T-helper 2 cell treated with Interferon-gamma antibody and Interleukin-4, amounts not matched to agents 5 μg/mL and 100 μg/mL, for 36 hours (primary cell): Measurements from ENCODE around the gene SELPLG.

Experiments
- DNase-seq: peaks from one replicate; pipeline ENCODE4 v3.0.0; 2021; ENCODE audit warnings: low spot score
- H3K27ac Mint-ChIP-seq: one replicate; pipeline ENCODE4 v1.8.0; 2021; ENCODE audit warnings: mild to moderate bottlenecking, mixed read lengths
- H3K27me3 Mint-ChIP-seq: one replicate; pipeline ENCODE4 v1.8.0; 2021; ENCODE audit warnings: low read depth, mixed read lengths
- H3K36me3 Mint-ChIP-seq: one replicate; pipeline ENCODE4 v1.8.0; 2021; ENCODE audit warnings: low read depth, mixed read lengths
- H3K4me1 Mint-ChIP-seq: one replicate; pipeline ENCODE4 v1.8.0; 2021; ENCODE audit warnings: low read depth, mixed read lengths
- H3K4me3 Mint-ChIP-seq: one replicate; pipeline ENCODE4 v1.8.0; 2022; ENCODE audit warnings: mild to moderate bottlenecking, moderate library complexity, mixed read lengths
- H3K9me3 Mint-ChIP-seq: one replicate; pipeline ENCODE4 v1.8.0; 2021; ENCODE audit warnings: mixed read lengths

Gene SELPLG

DNA sequence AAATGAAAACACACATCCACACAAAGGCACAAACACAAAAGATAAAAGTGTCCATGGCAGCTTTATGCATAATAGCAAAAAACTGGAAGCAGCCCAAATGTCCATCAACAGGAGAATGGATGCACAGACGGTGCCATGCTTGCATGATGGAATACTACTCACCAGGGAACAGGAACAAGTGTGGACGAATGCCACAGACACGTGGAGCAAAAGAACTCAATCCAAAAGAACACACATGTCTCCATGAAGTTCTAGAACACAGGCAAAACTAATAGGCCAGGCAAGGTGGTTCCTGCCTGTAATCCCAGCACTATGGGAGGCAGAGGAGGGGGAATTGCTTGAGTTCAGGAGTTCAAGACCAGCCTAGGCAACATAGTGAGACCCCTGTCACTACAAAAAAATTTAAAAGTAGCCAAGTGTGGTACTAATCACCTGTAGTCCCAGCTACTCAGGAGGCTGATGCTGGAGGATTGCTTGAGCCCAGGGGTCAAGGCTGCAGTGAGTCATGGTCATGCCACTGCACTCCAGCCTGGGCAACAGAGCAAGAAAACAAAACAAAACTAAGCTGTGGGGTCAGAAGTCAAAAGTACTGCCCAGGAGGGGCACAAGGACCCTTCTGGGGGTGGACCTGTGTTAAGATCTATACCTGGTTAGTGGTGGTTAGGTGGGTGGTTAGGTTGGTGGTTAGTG, 28.5 kb downstream of the SELPLG start:
- no peak for DNase-seq
- Mint-ChIP-seq H3K9me3 (peaks cover 8% of the 10 kb centered on the region), H3K4me3 (no peak overlapping the region), H3K4me1 (no peaks in the 10 kb centered on the region), H3K27me3 (peaks cover 6% of the 10 kb centered on the region), H3K27ac (peak overlapping the region; percentile 70), H3K36me3 (peaks cover 2% of the 10 kb centered on the region)

DNA sequence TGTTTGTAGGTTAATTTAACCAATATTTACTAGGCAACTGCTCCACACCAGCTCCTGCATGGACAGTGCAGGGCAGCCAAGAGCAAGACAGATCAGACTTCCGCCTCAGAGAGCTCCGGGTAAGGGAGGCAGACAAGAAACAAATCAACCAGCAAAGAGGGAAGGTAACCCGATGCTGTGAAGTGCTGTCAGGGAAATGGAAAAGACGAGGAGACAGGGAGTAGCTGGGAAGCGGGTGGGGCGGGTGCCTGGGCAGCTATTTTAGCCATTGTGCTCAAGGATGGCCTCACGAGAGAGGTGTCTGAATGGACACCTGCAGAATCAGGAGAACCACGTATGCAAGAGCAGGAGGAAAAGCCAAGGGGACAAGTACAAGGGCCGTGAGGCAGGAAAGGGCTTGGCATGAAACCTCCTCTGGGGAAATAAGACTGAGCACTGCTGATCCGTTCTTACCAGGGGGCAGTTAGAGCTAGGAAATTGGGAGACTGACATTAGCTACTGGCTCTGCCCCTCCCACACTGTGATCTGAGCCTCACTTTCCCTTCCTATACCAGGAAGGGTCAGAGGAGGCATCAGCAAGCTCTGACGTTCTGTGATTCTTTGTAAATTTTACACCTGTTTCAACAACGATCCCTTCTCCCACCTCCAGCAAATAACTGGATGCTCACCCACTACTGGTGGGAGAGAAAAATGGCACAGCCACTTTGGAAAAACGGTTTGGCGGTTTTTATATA, 29.3 kb downstream of the SELPLG start:
- no peak overlapping the region for H3K27ac Mint-ChIP-seq
- H3K9me3 Mint-ChIP-seq, result peaks cover 8% of the 10 kb centered on the region
- DNase-seq, result no peak
- H3K27me3 Mint-ChIP-seq, result peaks cover 6% of the 10 kb centered on the region
- no peak overlapping the region for H3K4me3 Mint-ChIP-seq
- no peaks in the 10 kb centered on the region for H3K4me1 Mint-ChIP-seq
- H3K36me3 Mint-ChIP-seq, result peaks cover 2% of the 10 kb centered on the region

DNA sequence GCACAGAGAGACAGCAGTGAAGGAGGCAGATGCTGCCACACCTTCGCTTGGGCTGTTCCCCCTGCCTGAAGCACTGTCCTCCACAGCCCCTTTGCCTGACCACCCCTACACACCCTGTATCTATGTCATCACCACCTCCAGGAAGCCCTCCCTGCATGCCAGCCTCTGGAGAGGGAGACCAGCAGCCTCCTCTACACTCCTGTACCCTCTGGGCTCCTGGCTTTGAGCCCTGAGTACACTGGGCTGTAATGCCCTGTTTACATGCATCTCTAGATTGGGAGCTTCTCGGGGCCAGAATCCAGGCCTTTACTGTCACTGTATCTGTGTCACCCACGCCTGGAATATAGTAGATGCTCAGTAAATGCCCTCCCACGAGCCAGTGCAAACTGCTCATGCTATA, 30.0 kb downstream of the SELPLG start:
- no peak overlapping the region for H3K4me3 Mint-ChIP-seq
- H3K27ac Mint-ChIP-seq, result no peak overlapping the region
- H3K9me3 Mint-ChIP-seq, result peaks cover 8% of the 10 kb centered on the region
- H3K4me1 Mint-ChIP-seq, result no peaks in the 10 kb centered on the region
- peaks cover 6% of the 10 kb centered on the region for H3K27me3 Mint-ChIP-seq
- DNase-seq, result no peak
- peaks cover 2% of the 10 kb centered on the region for H3K36me3 Mint-ChIP-seq

DNA sequence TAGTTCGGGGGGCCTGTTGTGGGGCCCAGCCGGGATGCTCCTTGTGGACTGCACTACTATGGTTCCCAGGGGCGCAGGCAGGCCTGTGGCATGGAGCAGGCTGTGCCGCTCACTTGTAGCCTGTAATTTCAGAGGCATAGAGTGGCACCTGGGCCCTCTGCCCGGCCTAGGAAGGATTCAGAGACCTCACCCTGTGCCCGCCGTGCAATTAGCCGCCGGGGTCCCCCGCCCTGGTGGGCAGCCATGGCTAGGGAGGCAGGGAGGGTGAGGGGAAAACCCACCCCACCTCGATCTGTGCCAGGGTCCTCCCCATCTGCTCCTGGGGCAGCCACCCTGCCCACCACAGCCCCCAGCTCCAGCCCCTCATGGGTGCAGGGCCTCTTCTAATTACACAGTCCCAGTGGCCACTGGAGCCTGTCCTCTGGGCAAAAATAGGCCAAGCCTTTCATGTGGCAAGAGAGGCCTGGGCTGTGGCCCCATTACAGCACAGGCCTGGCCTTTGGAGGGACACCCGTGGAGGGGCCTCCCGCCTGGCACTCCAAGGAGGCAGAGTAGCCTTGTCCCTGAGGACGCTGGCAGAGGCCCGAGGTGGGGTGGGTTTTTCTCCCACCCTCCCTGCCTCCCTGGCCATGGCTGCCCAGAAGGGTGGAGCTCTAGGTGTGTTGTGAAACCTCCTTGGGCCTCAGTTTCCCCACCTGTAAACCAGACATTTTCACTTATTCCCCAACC, 30.6 kb downstream of the SELPLG start:
- no peak for DNase-seq
- Mint-ChIP-seq H3K9me3 (peaks cover 8% of the 10 kb centered on the region), H3K27me3 (peaks cover 6% of the 10 kb centered on the region), H3K4me3 (no peak overlapping the region), H3K27ac (no peak overlapping the region), H3K36me3 (peaks cover 2% of the 10 kb centered on the region), H3K4me1 (no peaks in the 10 kb centered on the region)

DNA sequence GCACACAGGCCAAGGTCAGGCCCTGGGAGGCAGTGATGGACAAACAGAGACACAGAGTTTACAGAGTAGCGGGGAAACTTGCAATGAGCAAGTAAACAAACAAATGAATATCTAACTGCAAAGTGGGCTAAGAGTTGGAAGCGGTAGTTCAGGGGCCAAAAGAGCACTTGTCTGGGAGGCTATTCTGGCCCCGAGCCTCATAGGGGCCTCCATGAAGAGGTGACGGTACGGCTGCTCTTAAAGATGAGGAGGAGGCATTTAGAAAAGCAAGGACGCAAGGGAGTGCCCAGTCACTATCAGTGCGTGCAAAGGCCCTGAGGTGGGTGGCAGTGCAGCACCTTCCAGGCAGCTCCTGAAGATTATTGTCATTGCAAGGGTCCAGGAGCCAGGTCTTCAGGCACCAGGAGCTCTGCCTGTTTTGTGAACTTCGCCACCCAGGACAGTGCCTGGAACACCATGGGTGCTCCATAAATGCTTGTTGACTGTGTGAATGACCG, 31.4 kb downstream of the SELPLG start:
- no peaks in the 10 kb centered on the region for H3K4me1 Mint-ChIP-seq
- no peak for DNase-seq
- no peak overlapping the region for H3K27ac Mint-ChIP-seq
- H3K36me3 Mint-ChIP-seq, result peaks cover 2% of the 10 kb centered on the region
- H3K9me3 Mint-ChIP-seq, result peaks cover 8% of the 10 kb centered on the region
- peaks cover 2% of the 10 kb centered on the region for H3K27me3 Mint-ChIP-seq
- no peak overlapping the region for H3K4me3 Mint-ChIP-seq

DNA sequence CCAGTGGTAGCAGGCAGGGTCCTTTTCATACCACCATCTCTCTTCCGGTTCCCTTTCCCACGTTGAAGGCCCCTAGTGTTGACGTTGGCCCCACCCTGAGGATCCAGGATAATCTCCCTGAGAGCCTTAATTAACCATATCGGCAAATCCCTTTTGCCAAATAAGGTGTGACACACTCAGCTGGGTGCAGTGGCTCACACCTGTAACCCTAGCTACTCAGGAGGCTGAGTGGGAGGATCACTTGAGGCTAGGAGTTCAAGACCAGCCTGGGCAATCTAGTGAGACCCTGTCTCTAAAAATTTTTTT, 33.0 kb downstream of the SELPLG start:
- Mint-ChIP-seq H3K9me3 (peaks cover 5% of the 10 kb centered on the region), H3K27ac (no peak overlapping the region), H3K4me1 (no peaks in the 10 kb centered on the region), H3K4me3 (no peak overlapping the region), H3K36me3 (peaks cover 2% of the 10 kb centered on the region), H3K27me3 (peaks cover 2% of the 10 kb centered on the region)
- DNase-seq, result no peak

DNA sequence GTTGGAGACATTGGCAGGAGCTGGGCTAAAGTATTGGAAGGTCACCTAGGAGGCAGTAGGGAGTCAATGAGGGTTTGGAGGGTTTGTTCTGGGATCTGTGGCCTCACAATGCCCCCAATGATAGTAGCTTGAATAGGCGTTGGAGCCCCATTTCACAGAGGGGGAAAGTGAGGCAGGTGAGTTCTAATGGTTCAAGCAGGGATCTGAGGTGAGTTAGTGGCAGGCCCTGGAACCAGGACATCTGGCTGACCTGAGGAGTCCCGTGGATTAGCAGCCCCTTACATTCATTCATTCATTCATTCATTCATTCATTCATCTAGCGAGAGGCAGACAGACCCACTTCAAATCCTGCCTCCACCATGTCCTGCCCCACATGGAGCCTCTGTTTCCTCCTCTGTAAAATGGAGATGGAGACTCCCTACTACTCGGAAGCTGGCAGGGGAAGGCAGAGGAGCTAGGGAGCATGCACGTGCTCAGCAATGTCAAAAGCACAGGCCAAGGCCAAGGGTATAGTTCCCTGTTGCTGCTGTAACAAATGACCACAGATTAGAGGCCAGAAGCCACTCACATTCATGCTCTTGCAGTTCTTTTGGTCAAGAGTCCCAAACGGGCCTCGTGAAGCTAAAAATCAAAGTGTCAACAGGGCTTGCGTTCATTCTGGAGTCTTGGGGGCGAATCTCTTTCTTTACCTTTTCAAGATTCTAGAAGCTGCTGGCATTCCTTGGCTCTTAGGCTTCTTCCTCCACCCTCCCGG, 33.6 kb downstream of the SELPLG start:
- peaks cover 2% of the 10 kb centered on the region for H3K27me3 Mint-ChIP-seq
- H3K27ac Mint-ChIP-seq, result no peak overlapping the region
- no peaks in the 10 kb centered on the region for H3K9me3 Mint-ChIP-seq

DNA sequence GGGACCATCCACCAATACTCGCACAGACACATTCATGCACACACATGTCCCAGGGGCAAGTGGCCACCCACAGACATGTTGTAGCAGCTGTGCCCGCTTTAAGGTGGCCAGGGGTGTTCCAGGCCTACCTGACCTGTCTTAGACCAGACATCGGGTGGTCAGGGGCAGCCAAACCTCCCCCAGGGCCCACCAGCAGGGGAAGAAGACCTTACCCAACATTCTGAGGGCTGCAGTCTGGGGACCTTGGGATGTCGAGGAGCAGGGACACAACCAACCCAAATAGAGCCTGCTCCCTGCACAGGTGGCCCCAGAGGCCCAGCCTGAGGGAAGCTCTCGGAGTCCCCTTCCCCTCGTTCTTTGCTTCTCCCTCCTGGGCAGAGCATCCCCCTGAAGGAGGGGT, 34.2 kb downstream of the SELPLG start:
- Mint-ChIP-seq H3K9me3 (no peaks in the 10 kb centered on the region), H3K27me3 (no peaks in the 10 kb centered on the region), H3K36me3 (no peaks in the 10 kb centered on the region), H3K27ac (no peak overlapping the region), H3K4me3 (no peak overlapping the region), H3K4me1 (no peaks in the 10 kb centered on the region)
- DNase-seq, result no peak

More for the DNA sequence above, 33.6 kb downstream of the SELPLG start:
- no peak overlapping the region for H3K4me3 Mint-ChIP-seq
- no peaks in the 10 kb centered on the region for H3K4me1 Mint-ChIP-seq
- DNase-seq, result no peak
- H3K36me3 Mint-ChIP-seq, result no peaks in the 10 kb centered on the region

DNA sequence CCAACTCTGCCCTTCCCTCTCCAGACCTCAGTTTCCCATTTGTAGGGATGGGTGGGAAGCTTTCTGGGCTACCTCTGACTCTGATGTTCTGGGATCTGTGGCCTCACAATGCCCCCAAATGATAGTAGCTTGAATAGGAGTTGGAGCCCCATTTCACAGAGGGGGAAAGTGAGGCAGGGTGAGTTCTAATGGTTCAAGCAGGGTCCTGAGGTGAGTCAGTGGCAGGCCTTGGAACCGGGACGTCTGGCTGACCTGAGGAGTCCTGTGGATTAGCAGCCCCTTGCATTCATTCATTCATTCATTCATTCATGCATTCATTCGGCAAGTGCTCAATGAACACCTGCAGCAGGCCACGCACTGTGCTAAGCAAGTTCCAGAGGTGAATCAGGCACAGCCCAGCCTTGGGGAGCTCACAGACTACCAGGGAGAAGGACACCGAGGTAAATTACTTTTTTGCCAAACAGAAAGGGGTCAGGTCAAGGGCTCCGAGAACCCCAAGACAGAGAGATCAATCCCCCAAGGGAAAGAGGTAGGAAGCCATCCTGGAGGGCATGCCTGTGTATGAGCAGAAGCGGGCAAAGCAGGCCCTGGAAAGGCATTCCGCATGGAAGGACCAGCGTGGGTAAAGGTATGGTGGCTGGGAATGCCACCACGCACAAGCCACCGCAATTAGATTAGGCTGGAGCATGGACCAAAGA, 35.0 kb downstream of the SELPLG start:
- H3K4me1 Mint-ChIP-seq, result no peaks in the 10 kb centered on the region
- H3K4me3 Mint-ChIP-seq, result no peak overlapping the region
- H3K27ac Mint-ChIP-seq, result no peak overlapping the region
- no peak for DNase-seq
- H3K36me3 Mint-ChIP-seq, result no peaks in the 10 kb centered on the region
- H3K27me3 Mint-ChIP-seq, result no peaks in the 10 kb centered on the region
- H3K9me3 Mint-ChIP-seq, result no peaks in the 10 kb centered on the region

DNA sequence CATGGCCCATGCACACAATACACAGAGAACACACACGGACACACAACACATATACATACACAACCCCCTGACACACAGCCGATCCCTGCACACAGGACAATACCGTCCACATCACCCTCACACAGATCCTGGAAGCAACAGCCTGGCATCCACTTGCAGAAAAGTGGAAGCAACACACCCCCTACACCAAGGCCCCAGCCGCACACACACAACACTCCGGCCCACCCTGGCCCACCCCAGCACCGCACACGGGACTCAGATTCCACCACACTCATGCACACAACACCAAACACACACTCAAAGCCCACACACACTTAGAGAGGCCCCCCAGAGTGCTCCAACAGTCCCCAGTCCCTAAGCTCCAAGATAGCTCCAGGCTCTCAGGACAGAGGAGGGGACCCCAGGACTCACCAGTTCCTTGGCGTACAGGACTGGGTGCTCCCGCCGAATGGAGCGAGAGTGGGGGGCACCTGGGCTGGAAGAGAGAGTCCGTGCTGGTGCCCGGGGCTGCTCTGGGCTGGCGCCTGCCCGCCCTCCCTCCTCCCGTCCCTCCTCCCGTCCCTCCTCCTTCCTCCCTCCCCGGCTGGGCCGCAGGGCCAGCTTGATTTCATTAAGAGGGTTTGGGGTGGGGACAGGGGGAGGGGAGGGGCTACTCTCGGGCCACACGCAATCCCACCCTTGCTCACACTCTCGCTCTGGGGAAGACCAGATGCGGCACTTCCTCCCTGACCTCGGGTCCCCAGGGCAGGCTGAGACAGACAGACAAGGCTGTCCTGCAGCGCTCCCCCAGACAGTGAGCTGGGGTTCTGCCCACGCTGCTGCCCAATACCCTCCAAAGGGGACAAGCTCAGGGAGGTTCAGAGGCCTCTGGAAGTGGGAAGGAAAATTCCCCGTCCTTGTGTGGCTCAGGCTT, 35.9 kb downstream of the SELPLG start, which contains the start of gene TMEM119:
TSS of gene TMEM119 (minus strand) at position 526 of the 913 bp plus-strand sequence. CDS start 5,701 bp downstream, outside the sequence.
- Mint-ChIP-seq H3K27me3 (no peaks in the 10 kb centered on the region), H3K4me3 (no peak within 1 kb of the TSS), H3K27ac (no peak within 1 kb of the TSS), H3K36me3 (no peaks in the 10 kb centered on the region), H3K9me3 (no peaks in the 10 kb centered on the region), H3K4me1 (no peaks in the 10 kb centered on the region)
- DNase-seq, result no peak

DNA sequence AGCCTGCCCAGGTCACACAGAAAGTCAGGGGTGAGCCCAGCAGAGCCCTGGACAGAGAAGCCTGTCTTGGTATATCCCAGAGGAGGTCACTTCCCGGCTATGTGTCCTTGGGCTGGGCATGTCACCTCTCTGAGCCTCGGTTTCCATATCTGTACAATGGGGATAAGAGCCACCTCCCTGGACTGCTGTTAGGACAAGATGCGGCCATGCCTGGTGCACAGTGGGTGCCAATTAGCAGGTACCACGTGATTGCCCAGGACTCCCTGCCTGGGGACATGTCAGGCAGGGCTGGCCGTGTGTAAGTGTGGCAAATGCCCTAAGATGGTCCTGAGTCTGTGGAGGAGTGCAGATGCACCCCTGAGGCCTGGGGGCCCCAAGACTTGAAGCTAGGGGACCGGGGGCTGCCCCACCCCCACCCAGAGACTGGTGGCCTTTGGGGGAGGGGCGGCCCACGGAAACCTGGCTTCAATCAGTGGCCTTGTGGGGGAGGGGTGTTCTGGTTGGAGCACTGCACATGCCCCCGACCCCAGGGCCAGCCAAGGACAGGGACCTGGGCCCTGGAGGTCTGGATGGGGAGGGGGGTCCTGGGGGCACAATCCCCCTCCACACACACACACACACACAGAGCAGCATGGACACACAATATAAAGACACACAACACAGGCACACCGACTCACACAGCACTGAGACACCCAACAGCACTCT, 36.7 kb downstream of the SELPLG start:
- Mint-ChIP-seq H3K27me3 (no peaks in the 10 kb centered on the region), H3K4me3 (no peak overlapping the region)
- no peak for DNase-seq

More for the DNA sequence above, 36.7 kb downstream of the SELPLG start:
- Mint-ChIP-seq H3K4me1 (no peaks in the 10 kb centered on the region), H3K27ac (no peak overlapping the region), H3K36me3 (no peaks in the 10 kb centered on the region), H3K9me3 (no peaks in the 10 kb centered on the region)
